GM21528 (cell line): ENCODE results near the gene TOX2.

Experiments
- ATAC-seq: cut with Tn5 transposase; IDR thresholded peaks from one replicate; pipeline ENCODE4 v1.9.1; 2021; ENCODE audit warnings: mild to moderate bottlenecking, moderate library complexity; ENCODE audit not compliant: unreplicated experiment, low FRiP score

The TOX2 gene

DNA sequence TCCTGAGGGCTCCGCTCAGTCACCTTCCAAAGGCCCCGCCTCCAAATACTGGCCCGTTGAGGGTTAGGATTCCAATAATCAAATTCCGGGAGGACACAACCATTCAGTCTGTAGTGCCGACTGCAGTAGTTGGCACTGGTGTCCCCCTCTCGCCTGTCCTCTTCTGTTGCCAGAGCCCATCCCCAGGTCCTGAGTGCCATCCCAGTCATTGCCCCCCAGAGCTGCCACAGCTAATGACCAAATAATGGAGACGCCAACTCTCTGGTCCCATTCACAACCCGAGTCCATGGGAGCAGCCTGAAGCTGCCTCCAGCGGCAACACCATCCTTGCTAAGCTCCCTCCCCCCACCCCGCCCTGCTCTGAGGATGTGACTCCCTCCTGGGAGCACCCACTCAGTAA, 156.4 kb downstream of the TOX2 start:
- no peak for ATAC-seq

DNA sequence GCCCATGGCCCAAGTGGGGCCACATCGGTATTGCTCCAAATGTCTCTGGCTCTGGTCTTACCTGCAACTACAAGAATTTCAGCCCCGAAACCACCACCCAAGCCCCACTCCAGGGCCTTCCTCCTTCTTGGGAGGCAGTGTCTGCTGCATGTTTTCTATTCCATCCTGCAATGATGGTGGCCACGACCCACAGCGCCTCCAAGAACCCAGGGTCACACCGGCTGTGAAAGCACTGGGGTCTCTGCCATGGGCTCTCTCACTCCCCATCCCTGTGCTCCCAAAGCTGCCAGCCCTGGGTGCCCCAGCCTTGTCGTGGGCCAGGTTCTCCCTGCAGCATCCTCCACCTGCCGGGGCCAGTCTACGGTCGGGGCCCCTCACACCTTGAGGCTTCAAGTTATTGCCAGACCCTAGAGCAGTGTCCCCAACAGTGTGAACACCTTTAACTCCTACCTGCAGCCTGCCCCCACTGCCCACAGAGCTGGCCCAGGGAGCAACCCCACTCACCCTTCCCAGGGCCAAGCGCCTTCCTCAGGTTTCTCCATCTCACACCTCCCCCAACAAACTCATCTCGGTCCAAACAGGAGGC, 157.0 kb downstream of the TOX2 start:
- no peak for ATAC-seq

DNA sequence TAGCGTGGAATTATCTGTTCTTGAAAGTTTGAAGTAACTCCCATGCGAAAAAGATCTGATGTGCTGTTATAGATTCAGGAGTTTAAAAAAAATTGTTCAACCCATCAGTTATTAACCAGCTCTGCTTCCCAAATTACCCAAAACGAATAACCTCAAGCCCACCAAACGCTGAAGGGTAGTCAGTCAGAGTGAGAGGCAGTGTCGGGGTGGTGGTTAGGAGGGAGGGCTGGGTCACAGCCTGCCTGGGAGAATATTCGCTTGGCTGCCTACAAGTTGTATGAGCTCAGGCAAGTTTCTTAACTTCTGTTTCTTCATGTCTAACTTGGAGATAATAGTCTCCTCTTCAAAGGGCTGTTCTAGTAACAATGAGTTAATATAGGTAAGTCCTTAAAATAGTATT, 157.7 kb downstream of the TOX2 start:
- ATAC-seq, result no peak

DNA sequence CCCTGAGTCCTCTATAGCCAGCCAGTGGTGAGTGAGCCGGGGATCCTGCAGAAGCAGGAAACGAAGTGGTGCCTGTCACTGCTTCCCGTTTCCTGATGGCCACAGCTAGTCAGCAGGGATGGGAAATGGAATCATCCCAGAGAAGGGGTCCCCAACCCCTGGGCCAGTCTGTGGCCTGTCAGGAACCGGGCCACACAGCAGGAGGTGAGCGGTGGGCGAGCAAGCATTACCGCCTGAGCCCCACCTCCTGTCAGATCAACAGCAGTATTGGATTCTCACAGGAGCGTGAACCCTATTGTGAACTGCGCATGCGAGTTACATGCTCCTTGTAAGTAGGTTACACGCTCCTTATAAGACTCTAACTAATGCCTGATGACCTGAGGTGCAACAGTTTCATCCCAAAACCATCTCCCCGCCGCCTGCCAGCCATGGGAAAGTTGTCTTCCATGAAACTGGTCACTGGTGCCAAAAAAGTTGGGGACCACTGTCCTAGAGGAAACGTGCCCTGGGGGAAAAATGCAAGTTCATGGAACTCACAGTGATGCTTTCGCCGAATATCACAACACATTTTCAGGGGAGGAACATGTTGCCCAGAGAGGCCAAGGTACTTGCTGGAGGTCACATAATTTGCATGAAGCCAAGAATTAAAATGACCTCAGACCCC, 158.5 kb downstream of the TOX2 start:
- ATAC-seq, result no peak

DNA sequence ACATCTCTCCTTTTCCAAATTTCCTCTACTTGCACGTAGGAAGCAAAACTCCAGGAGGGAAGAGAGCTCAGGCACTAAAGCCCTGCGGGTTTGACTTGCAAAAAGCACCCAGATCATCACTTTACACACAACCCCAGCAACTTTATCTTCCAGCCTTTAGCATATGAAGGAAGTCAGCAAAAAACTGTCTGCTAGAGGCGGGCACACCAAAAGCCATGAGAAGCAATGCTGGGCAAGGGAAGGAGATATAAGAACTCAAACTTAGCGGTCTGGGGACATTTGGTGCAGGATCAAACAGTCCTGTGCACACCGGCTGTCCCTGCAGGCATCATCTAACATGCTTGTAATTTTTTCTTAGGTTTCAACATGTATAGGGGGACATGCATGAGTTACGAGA, 159.0 kb downstream of the TOX2 start:
- no peak for ATAC-seq

DNA sequence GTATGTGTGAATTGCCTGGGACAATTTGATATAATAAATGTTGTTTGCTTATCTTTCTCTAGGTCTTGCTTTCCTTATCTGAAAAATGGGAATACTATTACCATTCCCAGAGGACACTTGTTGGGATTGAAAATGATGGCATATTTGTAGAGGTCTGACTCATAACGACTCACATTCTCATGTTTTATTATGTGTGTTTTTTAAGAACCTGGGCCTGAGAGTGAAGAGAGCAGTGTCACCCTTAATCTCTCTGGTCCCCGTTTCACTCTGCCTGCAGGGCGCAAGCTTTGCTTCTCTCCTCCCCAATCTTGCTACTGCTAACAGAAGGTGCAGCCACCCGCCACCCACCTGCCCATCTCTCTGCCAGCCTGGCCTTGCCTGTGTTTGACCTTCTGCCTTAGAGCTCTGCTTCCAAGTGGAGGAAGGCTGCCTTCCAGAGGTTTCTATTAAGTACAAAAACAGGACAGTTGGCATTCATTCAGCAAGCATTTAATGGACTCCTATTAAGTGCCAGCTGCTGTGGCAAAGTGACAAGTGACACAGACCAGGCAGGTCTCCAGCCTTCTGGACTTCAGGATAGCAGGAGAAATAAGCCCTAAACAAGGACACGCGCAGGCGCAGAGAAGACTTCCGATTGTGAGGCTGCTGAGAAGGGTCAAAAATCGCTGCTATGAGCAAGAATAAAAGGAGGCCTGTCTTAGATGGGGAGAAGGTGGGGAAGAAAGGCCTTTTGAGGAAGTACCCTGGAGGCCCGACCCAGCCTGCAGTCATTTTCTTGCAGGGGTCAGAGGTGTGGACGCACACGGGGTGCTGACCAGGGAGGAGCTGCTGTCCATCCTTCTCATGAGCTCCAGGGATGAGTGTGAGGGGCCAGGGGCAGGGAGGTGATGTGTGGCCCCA, 159.8 kb downstream of the TOX2 start:
- no peak for ATAC-seq

DNA sequence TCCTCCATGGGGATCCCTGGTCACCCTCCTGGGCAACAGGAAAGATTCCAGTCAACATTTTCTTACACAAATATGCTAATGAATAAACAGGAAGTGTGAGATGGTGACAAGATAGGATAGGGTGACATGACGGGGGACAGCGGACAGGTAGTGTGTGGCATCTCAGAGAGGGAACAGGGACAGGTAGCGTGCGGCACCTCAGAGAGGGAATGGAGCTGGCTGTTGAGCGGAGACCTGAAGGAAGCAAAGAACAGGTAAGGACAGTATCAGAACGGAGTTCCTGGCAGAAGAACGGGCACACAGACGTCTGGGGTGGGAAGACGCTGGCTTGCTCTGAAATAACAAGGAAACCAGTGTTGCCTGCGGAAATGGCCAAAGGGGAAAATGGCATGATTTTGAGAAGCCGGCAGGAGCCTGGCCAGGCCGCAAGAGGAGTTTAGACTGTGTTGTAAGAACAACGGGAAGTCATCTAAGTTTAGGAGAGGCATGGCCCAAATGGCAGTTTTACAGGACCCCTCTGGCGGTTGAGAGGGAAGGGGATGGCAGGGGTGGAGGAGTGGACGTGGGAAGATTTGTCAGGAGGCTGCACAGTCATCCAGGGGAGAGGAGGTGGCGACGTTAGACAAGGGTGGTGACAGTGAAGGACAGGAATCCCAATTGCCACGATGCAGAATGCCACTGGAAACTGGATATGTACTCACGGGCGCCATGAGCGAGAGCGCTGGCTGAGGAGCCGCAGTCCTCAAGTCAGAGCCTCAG, 160.7 kb downstream of the TOX2 start:
- ATAC-seq, result no peak

DNA sequence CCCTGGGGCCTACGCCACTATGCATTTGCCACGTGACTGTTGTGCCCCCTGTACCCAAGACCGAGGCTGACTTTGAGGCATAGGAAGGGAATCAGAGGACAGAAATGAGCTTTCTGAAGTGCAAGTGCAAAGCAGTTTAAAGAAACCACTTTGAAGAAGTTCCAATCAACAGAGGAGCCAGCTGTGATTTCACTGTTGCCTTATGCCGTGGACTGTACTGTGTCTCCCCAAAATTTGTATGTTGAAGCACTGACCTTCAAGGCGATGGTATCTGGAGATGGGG, 161.2 kb downstream of the TOX2 start:
- ATAC-seq, result no peak

DNA sequence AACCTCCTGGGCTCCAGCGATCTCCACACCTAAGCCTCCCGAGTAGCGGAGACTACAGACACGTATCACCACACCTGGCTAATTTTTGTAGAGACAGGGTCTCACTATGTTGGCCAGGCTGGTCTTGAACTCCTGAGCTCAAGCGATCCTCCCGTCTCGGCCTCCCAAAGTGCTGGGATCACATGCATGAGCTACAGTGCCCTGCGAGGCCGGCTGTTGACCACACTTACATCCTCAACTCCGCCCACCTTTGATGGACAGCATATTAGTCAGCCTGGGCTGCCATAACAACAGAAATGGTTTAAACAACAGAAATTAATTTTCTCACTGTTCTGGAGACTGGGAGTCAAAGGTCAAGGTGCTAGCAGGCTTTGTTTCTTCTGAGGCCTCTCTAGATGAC, 164.6 kb downstream of the TOX2 start:
- no peak for ATAC-seq

DNA sequence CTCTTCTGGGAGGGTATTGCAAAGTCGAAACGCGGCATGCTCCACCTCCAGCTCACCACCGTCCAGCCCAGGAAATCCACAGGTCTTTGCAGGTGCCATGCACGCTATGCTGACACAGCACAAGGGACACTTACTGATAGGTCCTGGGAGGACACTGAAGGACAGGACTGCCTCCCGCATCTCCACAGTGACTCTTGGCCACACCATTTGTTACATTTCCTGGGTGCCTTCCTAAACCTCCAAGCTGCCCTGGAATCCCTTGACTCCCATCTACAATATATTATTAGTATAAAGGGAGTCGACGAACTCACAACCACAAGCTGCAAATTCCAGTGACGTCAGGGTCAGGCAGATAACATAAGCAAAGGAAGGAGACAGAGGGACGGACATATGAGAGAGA, 165.4 kb downstream of the TOX2 start:
- no peak for ATAC-seq

DNA sequence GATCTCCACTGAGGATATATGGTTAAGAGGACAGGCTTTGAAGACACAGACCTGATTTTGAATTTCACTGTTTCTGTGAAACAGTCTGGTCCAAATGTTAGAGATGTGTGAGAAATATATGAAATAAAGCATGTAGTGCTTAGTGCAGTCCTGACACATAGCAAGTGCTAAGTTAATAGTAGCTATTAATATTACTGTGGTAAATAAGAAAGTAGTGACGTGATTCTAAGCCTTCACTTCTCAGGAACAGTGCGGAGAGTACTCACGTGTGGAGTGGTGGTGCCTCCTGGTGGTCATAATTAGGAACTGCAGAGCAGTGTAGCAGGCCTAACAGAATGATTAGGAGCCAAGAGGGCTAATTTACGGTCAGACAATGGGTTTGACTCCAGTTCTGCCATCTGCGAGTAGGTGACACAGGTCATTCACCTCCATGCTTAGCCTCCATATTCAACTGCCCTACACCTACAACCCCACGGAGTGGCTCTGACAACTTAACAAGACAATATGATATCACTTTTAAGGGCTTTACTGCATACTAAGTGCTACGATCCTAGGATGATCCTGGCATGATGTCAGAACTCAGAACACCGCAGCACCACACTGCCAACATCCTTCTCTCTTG, 166.1 kb downstream of the TOX2 start:
- ATAC-seq, result peak; percentile 71

DNA sequence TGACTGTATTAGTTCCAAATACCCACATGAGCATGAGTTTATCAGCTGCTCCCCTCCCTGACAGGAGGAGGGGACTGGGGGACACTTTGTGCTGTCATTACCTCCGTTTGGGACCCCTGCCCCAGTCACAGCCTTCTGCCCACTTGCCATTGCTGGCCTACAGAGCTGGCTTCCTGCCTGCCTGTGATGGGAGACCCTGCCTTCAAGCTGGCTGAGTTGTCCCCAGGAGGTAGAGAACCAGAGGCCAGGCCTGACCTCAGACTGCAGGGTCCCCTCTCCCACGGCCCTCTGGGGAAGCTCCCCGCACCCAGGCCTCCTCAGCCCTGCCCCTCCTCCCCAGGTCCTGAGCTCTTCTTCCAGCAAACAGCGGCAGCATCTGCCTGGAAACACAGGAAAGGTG, 166.8 kb downstream of the TOX2 start:
- ATAC-seq, result no peak

DNA sequence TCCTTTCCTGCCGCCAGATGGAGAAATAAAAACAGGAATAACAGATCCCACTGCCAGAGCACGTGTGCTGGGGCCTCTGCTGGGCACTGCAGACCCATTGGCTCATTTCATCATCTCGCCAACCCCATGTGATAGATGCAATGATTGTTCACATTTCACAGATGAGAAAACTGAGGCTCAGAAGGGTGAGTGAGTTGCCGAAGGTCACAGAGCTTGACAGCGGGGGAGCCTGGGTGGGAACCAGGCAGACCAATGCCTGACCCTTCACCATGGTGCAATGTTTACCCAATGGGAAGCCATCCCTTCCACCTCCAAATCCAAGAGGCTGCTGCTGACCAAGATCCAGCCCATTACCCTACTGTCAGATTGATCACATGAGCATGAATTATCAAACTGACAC, 167.2 kb downstream of the TOX2 start:
- no peak for ATAC-seq

DNA sequence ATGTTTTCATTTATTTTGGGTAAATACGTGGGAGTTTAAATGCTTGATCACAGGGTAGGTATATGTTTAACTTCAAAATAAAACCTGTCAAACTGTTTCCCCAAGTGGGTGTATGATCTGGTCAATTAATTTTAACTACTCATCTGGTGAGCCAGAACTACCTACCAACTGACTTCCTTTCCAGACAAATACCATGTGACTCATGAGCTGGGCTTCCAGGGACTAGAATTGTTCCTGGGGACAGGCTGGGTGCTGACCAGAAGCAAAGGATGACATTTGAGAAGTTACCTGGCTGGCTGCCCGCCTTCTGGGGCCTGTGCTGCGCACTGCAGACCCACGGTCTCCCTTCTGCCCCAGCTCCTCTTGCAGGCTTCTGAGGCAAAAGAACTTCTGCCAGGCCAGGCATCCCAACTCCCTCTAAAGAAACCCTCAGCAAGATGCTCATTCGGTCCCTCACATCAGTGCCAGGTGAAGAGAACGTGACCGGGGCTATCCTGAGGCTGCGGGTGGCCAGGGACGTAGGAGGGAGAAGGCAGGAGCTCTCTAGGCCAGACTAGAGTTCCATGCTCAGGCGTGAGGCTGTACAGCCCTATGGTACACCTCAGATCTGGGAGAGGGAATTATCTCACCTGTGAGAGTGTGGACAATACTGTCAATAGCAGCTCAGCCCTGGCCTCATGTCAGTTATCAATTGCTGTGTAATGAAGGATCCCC, 168.7 kb downstream of the TOX2 start:
- no peak for ATAC-seq

DNA sequence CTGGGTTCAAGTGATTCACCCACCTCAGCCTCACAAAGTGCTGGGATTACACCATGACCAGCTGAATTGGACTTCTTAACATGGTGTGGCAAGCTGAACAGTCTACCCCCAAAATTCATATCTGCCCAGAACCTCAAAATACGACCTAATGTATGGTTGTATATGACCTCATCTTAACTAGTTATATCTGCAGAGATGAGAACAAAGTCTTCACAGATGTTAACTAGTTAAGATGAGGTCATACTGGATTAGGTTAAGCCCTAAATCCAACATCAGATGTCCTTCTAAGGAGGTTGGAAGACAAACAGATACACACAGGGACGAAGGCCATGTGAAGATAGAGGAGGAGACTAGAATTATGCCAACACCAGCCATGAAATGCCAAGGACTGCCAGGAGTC, 169.8 kb downstream of the TOX2 start:
- no peak for ATAC-seq

DNA sequence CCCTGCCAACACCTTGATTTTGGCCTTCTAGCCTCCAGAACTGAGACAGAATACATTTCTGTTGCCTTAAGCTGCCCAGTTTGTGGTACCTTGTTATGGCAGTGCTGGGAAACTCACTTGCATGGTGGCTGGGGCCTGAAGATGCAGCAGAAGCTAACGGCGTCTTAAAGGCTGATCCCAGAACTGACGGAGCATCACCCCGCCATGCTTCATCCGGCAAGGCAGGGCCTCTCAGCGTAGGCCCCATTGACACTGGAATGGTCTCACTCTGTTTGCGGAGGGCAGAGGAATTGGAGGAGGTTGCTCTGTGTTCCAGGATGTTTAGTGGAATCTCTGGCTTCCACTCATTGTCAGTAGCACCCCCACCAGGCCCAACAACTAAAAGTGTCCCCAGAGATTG, 170.2 kb downstream of the TOX2 start:
- ATAC-seq, result no peak

DNA sequence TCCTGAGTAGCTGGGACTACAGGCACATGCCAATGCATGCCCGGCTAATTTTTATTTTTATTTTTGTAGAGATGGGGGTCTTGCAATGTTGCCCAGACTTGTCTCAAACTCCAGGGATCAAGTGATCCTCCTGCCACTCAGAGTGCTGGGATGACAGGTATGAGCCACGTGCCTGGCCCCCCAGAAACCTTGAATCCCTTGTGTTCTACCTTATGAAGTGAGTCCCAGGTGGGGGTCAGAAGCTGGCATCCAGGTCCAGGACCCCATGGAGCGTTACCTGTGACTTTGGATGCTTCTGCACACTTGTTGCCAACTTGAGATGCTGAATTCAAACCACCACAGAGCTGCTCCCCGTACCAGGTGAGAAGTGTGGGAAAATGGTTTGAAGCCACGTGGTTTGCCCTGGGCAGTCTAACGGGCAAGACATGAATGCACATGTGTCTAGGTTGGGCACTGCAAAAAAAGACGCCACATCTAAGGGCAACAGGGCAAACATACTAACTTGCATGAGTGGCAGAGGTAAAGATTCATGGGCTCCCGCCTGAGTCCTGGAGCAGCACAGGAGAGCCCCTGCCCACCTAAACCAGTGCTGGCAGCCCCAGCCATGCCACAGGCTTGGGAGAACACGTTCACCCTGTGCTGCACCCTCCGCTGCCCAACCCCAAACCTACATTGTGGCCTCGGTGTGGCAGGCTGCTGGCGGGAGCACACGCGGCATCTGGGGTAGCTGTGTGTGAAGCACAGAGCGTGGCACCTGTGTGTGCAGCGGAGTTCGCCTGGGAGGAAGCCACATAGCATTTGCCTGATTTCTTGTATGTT, 171.2 kb downstream of the TOX2 start:
- no peak for ATAC-seq

DNA sequence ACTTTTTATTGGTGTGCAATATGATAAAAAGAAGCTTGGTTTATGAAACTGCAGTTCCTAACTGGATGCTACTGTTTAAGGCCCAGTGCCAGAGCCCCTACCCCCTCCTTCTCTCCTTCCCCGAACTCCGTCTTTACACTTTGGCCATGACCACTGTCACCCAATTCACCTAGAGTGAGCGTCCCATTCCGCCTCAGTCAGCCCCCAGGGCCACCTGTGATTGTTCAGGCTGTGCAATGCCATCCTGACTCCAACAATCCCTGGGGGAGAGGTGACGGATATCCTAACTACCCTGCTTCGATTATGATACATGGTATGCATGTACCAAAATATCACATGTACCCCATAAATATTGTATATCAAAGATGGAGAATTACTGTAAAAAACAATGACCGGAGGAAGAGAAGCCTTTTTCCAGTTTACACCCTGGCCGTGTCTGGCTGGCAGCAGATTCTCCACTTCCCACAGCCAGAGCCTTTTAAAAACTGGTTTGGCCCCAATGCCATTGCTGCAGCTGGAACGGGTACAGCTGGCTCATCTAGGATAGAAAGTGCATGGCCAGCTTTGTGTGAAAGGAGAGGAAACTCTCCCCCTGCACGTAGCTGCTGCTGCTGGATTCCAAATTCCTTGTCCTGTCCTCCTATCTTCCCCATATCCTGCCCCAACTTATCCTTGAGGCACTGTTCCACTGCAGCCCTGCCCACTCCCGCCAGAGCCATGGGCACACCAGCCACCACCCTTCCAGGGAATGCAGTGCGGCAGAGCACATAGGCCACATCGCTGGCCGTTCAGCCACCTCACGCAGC, 172.6 kb downstream of the TOX2 start:
- ATAC-seq, result no peak

DNA sequence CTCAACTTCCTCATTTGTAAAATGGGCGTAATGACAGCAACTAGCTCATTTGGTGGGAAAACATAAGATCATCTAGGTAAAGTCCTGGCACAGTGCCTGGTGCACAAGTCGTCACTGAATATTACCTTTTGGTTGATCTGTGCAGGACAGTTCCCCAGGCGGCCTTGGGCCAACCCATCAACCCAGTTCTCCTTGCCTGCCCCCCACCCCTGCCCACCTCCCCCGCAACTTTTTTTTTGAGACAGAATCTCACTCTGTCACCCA, 173.1 kb downstream of the TOX2 start:
- no peak for ATAC-seq
